HG02623 (cell line): Measurements from ENCODE around the gene PRM1.
"Not testable (repeated sequence)": the region's sequence is repeated elsewhere in the genome, so short reads cannot be mapped to it uniquely, and the experiment has no call there.

Experiments
- ATAC-seq: cut with Tn5 transposase; IDR thresholded peaks from one replicate; pipeline ENCODE4 v1.9.1; 2021; ENCODE audit warnings: moderate library complexity; ENCODE audit not compliant: unreplicated experiment

Gene PRM1

GRCh38 chr16:11314309-11314894, 33.3 kb upstream of the PRM1 start:
- no peak for ATAC-seq

DNA sequence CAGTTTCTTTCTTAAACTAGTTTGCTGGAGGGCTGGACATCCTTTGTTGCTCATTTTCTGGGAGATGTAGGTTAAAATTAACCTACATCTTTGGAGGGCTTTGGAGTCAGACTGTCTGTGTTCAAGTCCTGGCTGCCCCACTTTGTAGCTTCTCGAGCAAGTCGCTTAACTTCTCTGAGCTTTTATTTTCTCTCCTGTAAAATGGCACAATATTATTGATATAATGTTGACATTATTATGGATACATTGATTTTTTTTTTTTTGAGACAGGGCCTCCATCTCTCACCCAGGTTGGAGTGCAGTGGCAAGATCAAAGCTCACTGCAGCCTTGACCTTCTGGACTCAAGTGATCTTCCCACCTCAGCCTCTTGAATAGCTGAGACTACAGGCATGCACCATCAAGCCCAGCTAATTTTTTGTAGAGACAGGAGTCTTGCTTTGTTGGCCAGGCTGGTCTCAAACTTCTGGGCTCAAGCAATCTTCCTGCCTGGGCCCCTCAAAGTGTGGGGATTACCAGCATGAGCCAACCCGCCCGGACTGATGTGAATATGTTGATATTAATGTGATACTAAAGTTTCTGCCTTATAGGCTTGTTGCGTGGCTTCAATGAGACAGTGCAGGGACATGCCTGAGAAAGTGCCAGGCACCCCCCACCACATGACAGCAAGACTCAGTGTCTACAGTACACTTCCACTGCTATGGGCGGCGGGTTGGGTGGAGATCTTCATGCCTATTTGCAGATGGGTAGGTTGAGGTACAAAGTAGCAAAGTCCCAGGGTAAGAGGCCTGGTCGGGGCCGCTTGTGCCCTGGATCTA, 32.6 kb upstream of the PRM1 start:
- no peak for ATAC-seq

GRCh38 chr16:11312718-11313492, 31.8 kb upstream of the PRM1 start:
- ATAC-seq, result no peak

- ATAC-seq, result no peak
Observed at GRCh38 chr16:11310997-11311561, 29.9 kb upstream of the PRM1 start.

- ATAC-seq, result no peak
Observed at GRCh38 chr16:11310634-11310977, 29.5 kb upstream of the PRM1 start.

DNA sequence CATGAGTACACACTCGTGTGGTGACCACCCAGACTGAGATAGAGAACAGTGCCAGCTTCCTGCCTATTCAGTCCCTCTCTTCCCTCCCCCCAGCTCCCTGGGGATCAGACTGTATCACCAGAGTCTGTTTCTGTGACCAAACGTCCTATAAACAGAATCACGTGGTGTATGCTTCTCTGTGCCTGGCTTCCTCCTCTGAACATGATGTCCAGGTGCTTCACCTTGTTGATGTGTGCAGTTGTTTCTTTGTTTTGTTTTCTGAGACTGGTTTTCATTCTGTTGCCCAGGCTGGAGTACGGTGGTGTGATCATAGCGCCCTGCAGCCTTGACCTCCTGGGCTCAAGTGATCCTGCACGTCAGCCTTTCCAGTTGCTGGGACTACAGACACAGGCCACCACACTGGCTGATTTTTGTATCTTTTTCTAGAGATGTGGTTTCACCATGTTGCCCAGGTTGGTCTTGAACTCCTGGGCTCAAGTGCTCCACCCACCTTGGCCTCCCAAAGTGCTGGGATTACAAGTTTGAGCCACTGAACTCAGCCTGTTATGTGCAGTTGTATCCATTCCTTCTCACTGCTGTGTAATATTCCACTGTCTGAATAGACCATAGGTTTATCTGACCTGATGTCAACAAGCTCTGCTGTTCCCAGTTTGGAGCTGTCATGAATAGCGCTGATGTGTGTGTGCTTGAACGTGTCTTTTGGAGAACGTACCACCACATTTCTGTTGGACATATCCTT, 28.9 kb upstream of the PRM1 start:
- no peak for ATAC-seq

- no peak for ATAC-seq
Observed at GRCh38 chr16:11308493-11309283, 27.6 kb upstream of the PRM1 start.

DNA sequence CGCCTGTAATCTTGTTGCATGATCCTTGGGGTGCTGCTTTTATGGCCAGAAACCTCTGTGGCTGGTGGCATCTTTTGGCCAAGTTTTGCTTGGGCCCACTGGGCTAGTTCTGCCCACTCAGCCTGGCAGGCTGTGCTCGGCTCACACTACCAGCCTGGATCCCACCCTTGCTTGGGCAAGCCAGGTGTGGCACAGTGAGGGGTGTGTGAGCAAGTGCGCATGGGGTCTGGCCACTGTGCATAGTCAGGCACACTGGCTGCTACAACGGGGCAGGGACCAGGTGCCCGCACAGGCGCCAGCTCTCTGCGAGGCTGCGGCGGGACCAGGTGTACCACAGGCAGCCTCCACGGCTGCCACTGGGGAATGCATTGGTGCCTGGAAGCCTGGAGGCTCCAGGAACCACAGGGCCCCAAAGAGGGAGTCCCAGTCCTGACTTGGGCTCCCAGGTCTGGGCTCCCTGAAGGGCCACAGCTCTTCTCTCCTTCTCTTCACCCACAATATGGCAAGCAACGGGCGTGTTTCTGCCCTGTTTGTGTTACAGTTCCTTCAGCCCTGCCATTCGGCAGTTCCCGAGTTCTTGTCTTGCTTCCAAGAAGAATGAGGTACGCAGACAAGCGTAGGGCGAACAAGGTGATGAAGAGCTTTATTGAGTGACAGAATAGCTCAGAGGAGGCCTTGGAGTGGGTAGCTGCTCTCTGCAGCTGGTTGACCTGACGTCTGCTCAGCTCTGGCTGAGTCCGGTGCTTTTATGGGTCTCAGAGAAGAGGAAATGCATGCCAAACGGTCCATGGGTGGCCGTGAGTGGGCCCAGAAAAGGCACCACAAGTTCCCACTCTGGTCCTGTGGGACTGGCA, 26.7 kb upstream of the PRM1 start:
- no peak for ATAC-seq

- ATAC-seq, result no peak
Observed at GRCh38 chr16:11306997-11307638, 26.0 kb upstream of the PRM1 start.

DNA sequence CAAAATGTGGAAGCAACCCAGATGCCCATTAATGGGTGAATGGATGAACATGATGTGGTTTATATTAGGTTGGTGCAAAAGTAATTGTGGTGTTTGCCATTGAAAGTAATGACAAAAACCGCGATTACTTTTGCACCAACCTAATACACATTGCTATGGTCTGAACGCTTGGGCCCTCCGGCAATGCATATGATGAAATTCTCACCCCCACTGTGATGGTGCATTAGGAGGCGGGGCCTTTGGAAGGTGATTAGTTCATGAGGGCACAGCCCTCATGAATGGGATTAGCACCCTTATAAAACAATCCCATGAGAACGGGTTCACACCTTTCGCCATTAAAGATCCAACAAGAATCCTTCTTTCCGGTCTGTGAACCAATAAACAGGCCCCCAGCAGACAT, 25.3 kb upstream of the PRM1 start:
- no peak for ATAC-seq

DNA sequence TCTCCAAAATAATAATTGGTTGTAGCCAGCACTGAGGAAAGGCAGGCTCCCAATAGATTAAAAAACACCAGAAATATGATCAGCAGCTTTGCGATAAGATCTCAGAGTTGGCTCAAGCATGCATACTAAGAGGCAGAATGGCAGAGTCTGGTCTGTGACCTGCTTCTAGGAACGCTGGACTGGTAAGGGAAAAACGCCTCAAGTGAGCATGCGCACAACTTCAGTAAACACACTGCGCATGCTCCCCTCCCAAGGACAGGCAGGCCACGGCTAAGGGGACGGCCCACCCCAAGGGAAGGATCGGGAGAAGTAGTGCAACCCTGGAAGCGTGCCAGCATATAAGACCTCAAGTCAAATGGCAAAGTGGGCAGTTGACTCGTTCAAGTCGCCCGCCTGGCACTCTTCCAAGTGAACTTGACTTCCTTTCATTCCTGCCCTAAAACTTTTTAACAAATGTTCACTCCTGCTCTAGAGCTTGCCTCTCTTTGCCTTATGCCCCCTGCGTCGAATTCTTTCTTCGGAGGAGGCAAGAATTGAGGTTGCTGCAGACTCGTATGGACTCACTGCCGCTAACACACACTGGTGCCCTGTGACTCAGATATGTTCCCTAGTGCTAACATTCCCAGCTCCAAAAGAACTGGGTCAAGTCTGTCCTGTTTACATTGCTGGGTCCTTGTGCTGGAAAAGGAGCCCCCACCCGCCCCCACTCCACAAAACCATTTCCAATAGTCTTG, 22.4 kb upstream of the PRM1 start:
- ATAC-seq, result no peak

DNA sequence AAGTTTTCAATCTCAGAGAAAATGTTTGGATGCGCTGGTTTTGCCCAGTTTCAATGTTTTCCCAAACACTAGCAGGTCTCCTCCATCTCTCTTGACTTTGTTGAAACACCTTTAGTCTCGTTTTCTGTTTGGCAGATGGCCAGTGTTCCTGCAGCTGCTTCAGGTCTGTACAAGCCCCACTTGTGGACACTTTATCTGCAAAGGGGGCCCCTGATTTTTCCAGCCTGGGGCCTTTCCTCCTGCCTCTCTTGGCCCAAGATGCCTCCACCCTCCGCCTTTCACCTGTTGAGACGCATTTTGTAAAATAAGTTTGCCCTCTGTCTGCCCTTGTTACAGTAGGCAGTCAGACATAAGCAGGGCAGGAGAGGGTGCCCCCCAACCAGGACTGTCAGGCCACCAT, 21.8 kb upstream of the PRM1 start:
- no peak for ATAC-seq

DNA sequence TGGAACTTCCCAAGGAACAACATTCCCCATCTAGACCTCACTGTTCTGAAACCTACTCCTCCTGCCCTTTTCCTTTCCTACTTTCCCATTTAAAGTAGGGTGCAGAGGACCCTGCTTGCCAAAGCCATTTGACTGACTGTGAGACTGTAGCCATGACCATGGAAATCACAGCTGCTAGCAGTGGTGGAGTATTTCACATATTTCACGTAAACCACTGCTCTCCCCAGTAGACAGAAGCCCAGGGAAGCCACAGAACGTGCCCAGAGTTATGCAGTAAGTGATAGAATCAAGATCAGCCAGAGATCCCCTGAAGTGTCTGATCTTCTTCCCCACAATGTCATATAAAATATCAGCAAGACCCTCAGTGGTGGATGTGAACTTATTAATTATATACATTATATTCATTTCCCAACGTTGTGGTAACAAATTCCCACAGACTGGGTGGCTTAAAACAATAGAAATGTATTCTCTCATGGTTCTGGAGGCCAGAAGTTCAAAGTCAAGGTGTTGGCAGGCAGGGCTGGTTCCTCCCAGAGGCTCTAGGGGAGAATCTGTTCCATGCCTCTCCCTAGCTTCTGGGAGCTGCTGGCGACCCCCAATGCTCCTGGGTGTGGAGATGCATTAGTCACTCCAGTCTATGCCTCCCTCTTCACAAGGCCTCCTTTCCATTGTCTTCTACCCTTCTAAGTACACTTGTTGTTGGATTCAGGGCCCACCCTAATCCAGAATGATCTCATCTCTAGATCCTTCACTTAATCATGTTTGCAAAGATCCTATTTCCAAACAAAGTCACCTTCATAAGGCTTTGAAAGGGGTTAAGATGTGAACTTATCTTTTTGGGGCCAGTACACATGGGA, 20.7 kb upstream of the PRM1 start:
- ATAC-seq, result no peak

GRCh38 chr16:11300560-11300892, 19.4 kb upstream of the PRM1 start:
- ATAC-seq, result no peak

DNA sequence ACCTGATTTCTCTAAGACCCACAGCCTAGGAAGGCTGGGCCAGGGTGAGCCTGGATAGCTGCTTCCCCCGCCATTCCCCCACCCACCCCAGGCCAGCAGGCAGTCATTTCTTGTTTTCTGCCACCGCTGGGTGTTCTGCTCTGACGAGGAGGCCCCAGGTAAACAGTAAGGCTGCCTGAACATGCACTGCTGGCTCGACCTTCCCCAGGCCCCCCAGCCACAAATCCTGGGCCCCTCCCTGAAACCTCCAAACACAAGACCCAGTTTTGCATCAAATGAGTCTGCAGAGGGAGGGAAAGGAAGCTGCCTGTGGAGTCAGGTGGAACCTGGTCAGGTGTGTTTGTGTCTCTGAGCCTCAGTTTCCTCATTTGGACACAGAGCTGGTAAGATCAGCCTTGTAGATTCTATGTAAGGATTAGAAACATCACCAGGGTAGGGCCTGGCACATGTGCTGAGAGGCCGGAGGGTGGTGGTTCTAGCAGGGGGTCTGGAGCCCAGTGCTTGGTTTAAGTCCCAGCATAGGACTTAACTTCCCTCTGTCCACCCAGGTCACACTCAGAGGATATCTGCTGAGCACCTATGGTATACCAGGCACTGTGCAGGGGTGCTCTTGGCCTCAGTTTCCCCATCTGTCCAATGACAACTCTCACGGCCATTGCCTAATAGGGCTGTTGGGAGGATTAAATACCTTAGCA, 18.9 kb upstream of the PRM1 start:
- ATAC-seq, result no peak

DNA sequence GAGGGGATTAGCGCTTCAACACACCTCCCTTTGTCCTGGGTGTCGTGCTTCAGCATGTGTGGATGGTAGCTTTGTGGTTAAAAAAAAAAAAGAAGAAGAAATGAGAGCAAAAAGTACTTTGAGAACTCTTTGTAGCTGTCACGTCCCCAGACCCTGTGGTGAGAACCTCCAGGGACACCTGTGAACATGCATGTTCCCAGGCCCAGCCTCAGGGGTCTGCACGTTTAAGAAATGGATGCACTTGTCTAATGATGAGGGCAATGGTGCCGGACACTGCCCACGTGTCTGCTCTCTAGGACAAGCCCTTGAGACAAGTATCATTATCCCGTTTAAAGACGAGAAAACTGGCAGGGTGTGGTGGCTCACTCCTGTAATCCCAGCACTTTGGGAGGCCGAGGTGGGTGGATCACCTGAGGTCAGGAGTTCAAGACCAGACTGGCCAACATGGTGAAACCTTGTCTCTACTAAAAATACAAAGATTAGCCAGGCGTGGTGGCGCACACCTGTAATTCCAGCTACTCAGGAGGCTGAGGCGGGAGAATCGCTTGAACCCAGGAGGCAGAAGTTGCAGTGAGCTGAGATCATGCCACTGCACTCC, 17.9 kb upstream of the PRM1 start:
- not testable (repeated sequence) for ATAC-seq
